GM21526 (cell line): Measurements from ENCODE around the gene EML3.
A peak's percentile ranks its signal among the peaks of the same experiment; 100 is the strongest.
"Not testable (repeated sequence)": the region's sequence is repeated elsewhere in the genome, so short reads cannot be mapped to it uniquely, and the experiment has no call there.

Experiments used
- ATAC-seq: cut with Tn5 transposase; IDR thresholded peaks from one replicate; pipeline ENCODE4 v1.9.1; 2021; ENCODE audit warnings: moderate library complexity; ENCODE audit not compliant: unreplicated experiment, low FRiP score

The EML3 gene

DNA sequence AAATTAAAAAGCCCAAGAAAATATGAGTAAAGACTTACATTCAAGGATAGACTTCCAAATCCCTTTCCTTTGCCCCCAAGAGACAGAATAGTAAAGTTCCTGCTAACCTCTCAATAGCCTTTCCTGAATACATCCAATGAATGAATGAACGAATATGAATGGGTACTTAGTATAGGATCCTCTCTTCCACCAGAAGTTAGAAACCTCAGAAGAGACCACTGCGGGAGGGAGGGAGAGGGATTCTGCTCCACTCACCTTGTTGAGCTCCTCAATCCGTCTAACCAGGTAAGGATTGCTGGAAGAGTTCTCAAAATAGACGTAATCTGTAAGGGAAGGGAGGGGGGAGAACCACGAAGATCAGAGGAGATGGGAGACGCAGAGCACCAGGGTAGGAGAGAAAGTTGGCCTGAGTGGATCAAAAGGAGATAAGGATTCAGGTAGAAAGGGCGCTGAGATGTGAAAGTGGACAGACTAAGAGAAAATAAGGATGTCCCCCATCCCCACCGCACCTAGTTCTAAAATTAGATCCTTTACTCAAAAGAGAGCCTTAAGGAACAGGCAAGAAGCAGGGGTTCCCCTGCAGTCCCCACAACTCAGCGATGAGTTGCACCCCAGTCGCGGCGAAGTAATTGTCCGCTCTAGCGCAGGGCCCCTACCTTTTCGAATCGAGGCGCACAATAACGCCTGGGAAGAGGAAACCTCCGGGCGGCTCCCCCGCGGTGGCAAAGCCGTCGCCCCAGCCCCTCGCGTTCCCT, 12.0 kb downstream of the EML3 start:
- no peak for ATAC-seq

DNA sequence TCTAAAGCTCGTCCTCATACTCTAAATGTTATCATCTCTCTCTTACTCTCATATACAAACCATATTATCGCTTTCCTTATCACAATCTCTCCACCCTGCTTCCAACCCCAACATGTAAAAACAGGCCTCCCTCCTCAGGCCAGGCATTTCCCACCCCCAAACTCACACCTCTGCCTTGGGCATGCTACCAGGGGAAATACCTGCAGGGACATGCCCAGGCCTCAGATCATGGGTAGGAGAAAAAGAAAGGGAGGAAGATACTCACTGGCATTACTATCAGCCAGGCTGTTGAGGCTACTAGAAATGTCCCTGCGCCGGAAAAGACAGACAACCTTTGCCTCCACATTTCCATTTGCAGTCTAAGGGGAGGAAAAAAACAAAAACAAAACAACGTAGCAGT, 12.7 kb downstream of the EML3 start:
- ATAC-seq = no peak

DNA sequence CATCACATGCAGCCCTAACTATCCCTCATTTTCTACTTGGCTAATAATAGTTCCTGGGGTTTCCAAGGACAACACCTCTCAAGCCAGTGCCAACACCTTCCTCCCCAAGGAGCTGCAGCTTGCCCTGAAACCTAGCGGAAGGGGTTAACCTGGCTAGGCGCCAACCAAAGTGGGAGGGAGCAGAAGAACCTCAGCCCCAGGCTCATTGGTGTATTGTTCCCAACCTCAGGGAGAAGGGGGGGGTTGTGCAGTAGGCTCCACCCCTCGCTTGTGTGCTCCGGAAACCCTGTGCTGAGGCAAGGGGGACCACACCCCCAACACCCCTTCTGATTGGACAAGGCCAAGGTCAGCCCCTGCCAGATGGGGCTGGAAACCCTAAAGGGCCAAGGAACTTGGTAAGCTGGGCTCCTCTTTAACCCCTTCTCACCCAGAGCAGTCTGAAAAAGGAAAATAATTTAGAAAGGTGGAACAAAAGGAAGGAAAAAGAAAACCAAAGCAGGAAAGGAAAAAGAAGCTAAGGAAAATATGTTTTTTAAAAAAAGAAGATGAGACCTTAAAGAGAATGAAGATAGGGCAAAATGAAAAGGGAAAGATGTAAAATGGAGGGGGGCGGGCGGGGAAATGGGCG, 13.4 kb downstream of the EML3 start:
- peak; percentile 37 for ATAC-seq

DNA sequence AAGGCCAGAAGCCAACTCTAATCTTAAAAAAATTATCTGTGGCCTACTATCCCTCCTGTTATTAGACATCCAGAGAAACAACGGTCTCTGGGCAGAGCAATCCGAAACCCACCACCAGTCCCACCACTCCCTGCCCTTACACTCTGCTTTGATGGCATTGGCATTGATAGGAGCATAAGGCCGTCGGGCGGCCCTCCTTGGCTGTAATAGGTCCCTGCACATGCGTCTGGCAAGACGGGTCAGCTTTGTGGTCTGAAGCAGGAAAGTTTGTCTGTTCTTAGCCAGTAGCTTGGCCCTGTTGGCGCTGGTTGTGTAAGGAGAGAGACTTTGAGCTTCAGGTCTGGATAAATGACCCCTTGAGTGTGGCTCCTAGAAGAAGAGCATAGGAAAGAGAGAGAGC, 17.5 kb downstream of the EML3 start:
- no peak for ATAC-seq

DNA sequence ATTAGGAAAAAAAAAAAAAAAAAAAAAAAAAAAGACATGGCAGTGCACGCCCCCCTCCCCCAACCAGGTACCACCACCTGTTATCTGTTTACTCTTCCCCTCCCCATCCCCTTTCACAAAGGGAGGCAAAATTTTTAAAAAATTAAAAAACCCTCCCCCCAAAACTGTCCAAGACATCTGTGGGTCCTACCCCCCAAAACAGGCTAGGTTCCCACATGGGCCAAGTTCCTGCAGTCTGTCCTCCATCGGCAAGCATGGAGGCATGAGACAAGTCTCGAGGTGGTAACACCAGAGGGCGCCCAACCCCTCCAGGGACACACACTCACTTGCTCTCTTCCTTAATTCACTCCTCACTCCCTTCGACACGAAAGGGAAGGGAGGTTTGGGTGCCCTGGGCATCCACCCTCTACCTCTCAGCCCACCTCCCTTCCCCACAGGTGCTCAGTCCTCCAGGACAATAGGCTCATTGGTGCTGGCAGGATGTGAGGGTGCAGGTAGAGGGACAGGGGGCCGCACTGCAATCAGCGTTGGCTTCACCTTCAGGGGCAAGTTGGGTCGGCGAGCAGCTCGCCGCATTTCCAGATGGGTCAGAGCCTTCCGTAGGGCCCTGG, 19.0 kb downstream of the EML3 start:
- ATAC-seq = no peak

DNA sequence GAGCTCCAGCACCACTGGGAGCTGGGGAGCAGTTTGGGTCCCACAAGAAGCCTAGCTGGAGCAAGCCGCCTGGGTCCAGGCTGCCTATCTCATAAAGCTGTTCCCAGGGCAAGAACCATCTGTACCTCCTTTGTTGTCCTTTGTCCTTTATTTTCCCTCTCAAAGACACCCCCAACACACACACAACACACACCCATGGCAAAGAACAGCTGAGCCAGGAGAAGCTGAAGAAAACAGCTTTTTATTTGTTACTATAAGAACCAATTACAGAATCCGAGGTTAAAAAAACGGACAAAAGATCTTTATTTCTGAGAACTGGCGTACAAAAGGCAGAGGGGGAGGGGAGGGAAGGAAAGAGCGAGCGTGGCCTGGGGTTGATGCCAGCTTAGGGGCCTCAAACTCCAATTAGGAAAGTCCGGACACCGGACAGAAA, 19.6 kb downstream of the EML3 start:
- no peak for ATAC-seq

DNA sequence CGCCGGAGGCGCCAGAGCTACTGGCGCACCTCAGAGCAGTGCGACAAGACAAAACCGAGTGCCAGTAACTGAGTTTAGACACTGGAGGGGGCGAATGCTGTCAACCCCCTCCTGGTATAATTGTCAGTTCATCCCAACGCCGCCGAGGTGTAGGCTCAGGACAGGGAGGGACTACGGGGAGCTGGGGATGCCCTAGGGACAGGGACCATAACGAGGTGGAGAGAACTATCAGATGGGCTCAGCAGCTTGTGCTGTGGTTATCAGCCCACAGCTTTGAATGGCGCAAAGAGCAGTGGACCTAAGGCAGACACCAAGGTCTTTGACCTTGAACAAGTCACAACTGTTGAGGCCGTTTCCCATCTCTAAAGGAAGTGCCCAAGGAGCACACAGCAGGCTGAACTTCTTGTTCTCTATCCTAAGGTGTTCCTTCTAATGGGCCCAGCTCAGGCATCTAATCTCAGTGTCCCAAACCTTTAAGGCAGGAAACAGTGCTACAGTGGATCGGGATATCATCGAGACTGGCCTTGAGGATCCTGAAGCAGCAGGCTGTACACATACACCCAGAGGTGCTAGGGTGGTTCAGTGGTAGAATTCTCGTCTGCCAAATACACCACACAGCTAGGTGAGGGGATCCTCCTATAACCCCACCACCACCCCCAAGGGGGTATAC, 20.3 kb downstream of the EML3 start:
- peak; percentile 2 for ATAC-seq

DNA sequence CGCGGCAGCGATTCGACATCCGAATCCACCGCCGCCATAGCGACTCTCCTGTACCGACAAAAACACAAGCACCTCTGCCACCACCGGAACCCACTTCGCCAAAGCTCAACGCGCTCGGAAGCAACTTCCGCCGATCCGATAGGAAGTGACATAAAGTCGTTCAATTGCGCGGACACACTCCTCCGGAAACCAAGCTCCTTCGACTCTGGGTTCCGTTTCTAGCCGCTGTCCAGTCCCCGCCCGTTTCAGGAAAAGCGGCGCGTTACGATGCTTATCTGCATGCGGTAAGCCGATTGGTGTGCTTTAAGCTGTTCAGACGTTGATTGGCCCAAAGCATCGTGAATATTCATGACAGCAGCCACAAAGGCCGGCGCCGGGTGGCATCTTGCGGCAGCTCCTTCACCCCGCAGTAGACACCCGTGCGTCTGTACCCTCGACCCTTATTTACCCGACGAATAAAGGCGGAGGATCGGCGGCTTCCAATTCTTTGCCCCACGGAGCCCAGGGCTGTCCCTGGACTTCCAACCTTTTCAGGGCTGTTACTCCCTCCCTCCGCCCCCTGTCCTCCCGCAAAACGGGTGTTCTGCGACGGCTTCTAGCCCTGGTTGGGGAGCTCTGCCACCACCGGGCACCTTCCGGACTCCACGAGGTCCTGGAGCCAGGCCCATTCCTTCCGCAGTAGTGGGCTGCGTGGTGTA, 21.0 kb downstream of the EML3 start, which contains the start of gene TUT1:
Gene TUT1, minus strand, starts transcription at position 76 of the 698 bp plus-strand sequence. Its CDS starts 38 bp downstream, at position 38.
- ATAC-seq = peak; percentile 76

DNA sequence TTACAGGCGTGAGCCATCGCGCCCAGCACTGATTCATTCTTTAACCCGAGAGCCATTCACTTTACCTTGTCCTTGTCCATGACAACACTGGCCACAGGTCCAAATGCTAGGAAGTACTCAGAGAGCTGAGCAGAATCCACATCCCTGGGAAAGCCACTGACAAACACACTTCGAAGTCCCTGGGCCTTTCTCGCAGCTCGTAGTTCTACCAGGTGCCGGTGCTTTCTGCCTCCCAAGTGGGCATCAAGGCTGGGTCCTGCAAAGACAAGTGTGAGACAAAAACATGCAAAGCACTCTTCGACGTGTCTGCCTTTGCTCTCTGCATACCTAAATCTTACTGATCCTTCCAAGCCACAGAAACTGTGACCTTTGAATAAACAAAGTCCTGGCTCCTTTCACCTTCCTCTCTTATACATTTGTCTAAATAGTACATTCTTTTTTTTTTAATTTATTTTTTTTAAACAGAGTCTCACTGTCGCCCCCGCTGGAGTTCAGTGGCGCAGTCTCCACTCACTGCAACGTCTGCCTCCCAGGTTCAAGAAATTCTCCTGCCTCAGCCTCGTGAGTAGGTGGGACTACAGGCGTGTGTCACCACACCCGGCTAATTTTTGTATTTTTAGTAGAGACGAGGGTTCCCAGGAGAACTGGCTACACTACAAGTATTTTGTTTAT, 23.5 kb downstream of the EML3 start:
- ATAC-seq = no peak

DNA sequence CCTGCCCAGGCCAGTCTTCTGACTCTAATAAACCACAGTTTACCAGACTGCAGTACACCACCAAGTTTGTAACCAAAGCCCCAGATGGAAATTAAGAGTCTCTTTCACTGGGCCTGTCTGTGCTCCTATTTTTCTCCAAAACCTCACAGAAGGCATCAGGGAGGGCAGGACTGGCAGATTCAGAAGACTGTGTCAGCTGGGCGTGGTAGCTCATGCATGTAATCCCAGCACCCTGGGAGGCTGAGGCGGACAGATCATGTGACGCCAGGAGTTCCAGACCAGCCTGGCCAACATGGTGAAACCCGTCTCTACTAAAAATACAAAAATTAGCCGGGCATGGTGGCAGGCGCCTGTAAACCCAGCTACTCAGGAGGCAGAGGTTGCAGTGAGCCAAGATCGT, 27.2 kb downstream of the EML3 start:
- ATAC-seq = not testable (repeated sequence)

DNA sequence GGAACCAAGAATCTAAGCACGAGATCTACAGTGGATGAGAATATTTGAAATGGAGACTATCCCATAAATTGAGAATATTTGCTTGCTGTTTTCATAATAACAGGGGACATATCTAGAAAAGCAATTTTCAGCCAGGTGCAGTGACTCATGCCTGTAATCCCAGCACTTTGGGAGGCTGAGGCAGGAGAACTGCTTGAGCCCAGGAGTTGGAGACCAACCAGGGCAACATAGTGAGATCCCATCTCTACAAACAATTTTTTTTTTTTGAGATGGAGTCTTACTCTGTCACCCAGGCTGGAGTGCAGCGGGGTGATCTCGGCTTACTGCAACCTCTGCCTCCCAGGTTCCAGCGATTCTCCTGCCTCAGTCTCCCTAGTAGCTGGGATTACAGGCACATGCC, 30.8 kb downstream of the EML3 start:
- not testable (repeated sequence) for ATAC-seq

DNA sequence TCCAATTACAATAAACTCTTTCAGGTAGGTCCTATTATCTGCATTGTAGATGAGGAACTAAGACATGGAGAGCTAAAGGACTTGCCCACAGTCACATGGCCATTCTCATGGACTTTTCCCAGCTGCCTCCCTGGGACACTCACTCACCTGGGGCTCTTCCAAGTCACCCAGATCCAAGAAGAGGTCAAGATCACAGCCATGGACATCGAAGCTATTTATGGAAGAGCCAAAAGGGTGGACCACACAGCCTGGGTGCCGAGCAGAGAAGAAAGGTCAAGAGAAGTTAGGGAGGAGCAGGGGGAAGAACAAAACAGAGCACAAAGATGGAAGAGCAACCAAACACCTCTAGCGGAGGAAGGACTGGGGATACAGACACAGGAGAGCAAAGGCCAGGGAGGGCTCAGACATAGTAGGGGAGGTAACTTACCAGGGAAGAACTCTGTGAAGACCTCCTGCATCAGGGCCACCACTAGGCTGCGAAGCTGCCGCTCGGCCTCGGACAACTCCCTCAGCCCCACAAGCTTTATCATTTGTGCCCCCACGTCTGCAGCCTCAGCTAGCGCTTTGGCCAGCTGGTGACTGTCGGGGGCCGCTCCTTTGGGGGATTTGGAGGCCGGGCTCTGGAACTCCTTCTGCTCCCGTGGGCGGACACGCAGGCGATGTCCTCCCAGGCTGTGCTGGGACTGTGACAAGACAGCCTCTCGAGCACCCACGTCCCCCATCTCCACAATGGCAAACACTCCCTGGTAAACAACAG, 31.4 kb downstream of the EML3 start:
- ATAC-seq = no peak

DNA sequence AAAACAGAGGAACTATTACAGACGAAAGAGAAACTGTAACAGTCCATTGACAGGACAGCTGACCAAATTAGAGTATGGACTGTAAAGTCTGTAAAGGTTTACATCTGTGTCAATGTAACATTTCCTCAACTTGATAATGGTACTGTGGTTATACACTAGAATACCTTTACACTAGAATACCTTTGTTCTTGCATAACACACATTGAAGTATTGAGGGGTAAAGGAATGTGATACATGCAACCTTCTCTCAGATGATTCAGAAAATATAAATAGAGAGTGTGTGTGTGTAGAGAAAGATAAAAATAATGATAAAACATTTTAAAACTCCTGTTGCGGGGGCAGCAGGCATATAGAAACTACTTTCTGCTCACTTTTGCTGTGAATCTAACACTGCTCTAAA, 33.3 kb downstream of the EML3 start:
- ATAC-seq = no peak

DNA sequence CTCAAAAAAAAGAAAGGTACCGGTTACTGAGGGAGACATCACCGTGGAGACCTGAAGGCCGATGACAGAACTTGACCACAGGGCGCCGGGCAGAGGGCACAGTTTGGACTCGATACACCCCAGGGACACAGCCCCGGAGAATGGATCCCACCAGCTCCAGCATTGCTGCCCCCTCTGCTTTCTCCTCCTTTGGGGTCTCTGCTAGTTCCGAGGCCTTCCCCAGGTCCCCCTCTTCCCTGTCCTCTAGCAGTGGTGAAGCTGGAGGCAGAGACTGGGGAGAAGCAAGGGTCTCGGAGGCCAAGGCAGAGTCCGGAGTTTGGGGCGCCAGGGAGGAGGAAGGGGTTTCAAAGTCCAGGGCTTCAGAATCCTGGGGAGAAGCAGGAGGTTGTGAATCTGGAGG, 34.0 kb downstream of the EML3 start:
- no peak for ATAC-seq

DNA sequence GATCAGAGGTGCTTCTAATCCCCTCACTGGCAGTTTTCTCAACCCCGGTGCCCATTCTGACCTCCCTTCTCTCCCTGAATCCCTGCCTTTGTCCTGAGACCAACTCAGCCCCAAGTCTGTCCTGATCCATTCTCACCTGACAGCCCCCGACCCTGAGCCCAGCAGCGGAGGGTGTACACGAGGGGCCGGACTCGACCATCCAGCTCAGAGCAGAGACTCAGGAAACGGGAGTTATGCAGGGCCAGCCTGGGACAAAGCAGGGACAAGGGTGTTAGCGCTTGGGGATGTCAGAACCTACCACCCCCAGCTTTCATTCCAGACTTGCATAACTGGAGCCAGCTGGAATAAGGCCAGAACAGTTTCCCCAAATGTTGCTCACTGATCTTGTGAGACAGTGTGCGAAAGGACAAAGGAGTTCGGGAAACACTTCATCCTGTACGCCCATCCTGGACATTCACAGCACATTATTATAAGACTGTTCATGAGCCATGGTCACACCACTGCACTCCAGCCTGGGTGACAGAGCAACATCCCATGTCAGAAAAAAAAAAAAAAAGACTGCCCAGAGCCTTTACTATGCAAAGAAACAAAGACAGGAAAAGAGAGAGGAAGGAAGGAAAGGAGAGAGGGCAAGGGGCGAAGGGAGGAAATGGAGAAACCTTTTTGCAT, 35.4 kb downstream of the EML3 start:
- ATAC-seq = no peak

DNA sequence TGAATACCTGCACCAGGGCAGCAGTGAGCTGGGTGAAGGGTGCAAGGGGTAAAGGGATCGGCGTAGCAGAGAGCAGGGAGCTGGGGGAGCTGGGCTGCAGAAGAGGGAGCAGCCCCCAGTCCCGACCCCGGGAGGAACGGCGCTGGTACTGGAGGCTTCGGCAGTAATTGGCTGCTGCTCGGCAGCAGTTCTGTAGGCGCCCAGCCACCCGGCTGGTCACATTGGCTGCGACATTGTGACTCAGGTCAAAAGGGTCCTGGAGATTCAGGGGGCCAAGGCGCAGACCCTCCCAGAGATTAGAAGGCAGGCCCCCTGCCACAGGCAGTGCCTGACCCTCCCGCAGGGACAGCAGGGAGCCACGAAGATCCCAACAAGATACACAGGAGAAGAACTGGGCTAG, 36.7 kb downstream of the EML3 start:
- no peak for ATAC-seq

DNA sequence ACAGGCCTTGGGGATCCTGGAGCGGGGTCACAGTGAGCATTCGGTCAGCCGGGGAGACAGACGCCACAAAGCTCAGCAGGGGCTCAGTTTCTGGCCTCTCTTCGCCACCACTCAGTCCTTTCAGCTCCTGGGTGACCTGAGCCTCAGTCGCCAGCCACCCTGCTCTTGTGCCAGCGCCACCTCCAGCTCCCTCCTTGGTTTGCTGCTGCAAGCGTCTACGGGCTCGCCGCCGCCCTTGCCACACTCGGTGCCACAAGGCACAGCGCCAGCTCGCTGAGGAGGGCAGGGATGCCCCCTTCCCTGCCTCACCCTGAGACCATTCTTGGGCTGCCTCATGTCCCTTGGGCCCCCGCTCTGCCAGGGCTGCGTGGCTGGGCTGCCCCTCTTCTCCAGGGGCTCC, 37.4 kb downstream of the EML3 start:
- ATAC-seq = no peak

DNA sequence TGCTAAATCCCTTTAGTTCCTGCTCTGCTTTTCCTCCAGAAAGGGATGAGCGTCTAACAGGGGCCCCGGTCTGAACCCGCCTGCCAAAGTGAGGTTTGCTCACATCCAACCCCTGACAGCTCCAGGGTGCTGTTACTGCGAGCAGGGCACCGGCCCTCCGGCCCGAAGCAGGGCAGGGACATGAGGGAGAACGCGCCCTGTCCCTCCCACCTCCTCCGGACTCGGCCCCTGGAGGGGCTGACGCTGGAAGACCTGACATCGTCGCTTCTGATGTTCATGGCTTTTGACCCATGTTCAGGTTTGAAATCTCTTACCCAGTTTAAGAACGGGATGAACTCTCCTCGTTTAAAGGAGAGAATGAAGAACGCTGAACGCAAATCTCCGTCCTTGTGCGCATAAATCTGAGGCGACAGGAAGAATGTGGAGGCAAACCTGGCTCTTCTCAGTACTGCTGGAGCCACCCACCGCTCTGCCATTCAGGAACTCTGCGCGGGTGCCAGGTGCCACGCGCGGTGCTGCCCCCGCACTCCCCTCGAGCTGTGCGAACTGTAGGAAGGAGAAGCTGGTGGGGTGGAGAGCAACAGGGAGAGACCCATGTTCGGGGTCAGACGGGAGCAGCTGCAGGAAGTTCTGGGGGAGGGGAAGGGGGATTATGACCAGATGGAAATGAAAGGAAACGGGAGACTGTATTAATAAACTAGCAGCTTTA, 38.1 kb downstream of the EML3 start:
- no peak for ATAC-seq
